ENCODE measurements around the gene FOXL3. TPM values are rescaled to one million over a fixed set of nuclear protein-coding genes. Genes with fewer than 3 reads are reported as not detected.

FOXL3 gene
- total RNA-seq, 1 experiment from 2014 or later, result not detected

GRCh38 chr7:285731-286130, 4.2 kb upstream of the FOXL3 start (continued):
- TF ChIP-seq REST (IDR thresholded peaks at IDR 0.05; ENCODE audit: low read depth), result no peak
- TF ChIP-seq SIN3A (IDR thresholded peaks at IDR 0.05; ENCODE audit: low read depth), result no peak
- no peak for TF ChIP-seq ATF3 (IDR thresholded peaks at IDR 0.05)
- TF ChIP-seq MAX (IDR thresholded peaks at IDR 0.05), result no peak
- no peak for TF ChIP-seq POLR2AphosphoS5 (IDR thresholded peaks at IDR 0.05; ENCODE audit: low read depth, low read length)
- TF ChIP-seq CBX3 (IDR thresholded peaks at IDR 0.05; ENCODE audit: low read depth), result no peak

GRCh38 chr7:286266-286665, 3.7 kb upstream of the FOXL3 start:
- Histone ChIP-seq H2AFZ (ENCODE audit: low read depth, low read length, poor library complexity, severe bottlenecking) (no peak overlapping the region), H3K9me3 (ENCODE audit: control insufficient read depth in 1 of 2, insufficient read depth in 1 of 2, low read depth in 1 of 2, low read length in 2 of 2) (no peaks in the 10 kb centered on the region; a peak in 1 of 4 replicates), H3K36me3 (ENCODE audit: control insufficient read depth in 1 of 2, insufficient read depth in 2 of 2, low read length in 2 of 2) (no peaks in the 10 kb centered on the region), H3K9me2 (ENCODE audit: insufficient read depth) (no peaks in the 10 kb centered on the region), H3K9ac (ENCODE audit: low read length) (no peak overlapping the region), H3K27me3 (ENCODE audit: insufficient read depth, low read length) (no peaks in the 10 kb centered on the region), H3K79me2 (ENCODE audit: insufficient read depth, low read length) (no peaks in the 10 kb centered on the region), H3K4me3 (replicated peaks in 1 of 2; ENCODE audit: low read depth in 1 of 2, low read length in 2 of 2) (no peak overlapping the region), H3K4me2 (ENCODE audit: low read length) (no peak overlapping the region), H3K4me1 (ENCODE audit: control insufficient read depth in 1 of 2, insufficient read depth in 2 of 2, low read length in 2 of 2) (no peaks in the 10 kb centered on the region), H4K20me1 (ENCODE audit: insufficient read depth) (no peaks in the 10 kb centered on the region), H3K27ac (ENCODE audit: low read depth, low read length) (no peak overlapping the region)
- TF ChIP-seq RAD21 (IDR thresholded peaks at IDR 0.05; ENCODE audit: low read depth) (no peak), TCF7L2 (IDR thresholded peaks at IDR 0.05; ENCODE audit: borderline replicate concordance, extremely low read depth, insufficient read depth, insufficient read length) (no peak), MAX (IDR thresholded peaks at IDR 0.05) (no peak), JUND (IDR thresholded peaks at IDR 0.05) (no peak), YY1 (IDR thresholded peaks at IDR 0.05; ENCODE audit: extremely low read depth, insufficient replicate concordance, low read depth, low read length) (no peak), SRF (IDR thresholded peaks at IDR 0.05; ENCODE audit: low read depth) (no peak), SIN3A (IDR thresholded peaks at IDR 0.05; ENCODE audit: low read depth) (no peak)
- no TSS peak for BruUV-seq (replicated peaks)
- POLR2A ChIA-PET, result no interaction called here
- DNase-seq (ENCODE audit: low read depth, low spot score) (no peak), ATAC-seq (no peak)
- RAD21 ChIA-PET (ENCODE audit: low non-redundant PET in 1 of 2, low total read pairs in 2 of 2, uncharacterized antibody in 2 of 2, unreplicated experiment in 2 of 2), result no interaction called here
- intact Hi-C loops (cut with micrococcal nuclease), result no loop called here
- CTCF ChIA-PET, result no interaction called here
